ENCODE data around the gene KCNIP3. TPM values are rescaled to one million over a fixed set of nuclear protein-coding genes. Genes with fewer than 3 reads are reported as not detected.

KCNIP3 gene
- total RNA-seq, 1 donor, result 2.6 TPM

DNA sequence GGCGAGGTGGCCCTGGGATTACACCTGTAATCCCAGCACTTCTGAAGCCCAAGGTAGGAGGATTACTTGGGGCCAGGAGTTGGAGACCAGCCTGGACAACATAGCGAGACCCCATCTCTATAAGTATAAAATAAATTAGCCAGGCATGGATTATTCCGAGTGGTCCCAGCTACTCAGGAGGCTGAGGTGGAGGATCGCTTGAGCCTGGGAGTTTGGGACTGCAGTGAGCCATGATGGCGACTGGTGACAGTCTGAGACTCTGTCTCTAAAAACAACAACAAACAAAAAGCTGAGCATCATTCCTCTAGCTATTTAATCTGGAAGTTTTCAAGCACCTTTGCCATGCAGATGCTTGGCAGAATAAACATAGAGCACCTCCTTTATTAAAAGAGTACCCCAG is 83.6 kb downstream of the KCNIP3 start:
- DNase-seq (ENCODE audit: low read depth), result no peak
- H3K4me3 ChIP-seq (ENCODE audit: low read depth, low read length), result no peak overlapping the region
- no peak for TF ChIP-seq CTCF (IDR thresholded peaks at IDR 0.05; ENCODE audit: insufficient read depth, low read depth, low read length)

DNA sequence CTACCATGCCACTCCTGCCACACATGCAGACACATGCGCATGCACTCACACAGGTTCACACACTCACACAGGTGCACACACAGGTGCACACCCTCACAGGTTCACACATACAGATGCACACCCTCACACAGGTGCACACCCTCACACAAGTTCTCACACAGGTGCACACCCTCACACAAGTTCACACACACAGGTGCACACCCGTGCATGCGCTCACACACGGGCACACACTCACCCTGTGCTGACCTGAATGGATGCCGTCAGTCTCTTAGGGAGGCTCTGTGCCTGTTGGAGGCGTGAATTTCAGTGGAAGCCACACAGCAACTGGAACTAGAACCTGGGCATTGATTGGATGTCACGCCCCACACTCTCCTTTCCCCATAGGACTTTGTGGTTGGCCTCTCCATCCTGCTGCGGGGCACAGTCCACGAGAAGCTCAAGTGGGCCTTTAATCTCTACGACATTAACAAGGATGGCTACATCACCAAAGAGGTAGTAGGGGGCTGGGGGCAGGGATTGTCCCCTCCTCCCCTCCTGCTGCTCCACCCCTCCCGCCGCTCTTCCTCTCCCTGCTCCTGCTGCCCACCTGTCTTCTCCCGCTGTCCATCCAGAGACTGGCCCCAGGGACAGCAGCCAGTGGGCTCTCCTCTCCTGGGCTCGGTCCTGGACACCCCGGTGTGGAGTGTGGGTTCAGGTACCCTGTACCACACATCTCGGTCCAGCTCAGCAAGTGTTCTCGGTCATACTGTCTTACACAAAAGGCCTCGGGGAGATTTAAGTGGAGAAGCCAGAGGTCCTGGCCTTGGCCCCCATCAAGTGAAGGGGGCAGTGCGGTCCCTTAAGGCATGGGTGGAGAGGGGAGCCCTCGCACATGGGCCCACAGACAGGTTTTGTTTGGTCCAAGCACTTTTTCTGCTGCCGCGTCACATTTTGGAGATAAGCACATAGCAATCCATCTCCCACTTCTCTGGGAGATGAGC is 84.4 kb downstream of the KCNIP3 start:
- no peak for DNase-seq (ENCODE audit: low read depth)
- TF ChIP-seq CTCF (IDR thresholded peaks at IDR 0.05; ENCODE audit: insufficient read depth, low read depth, low read length), result no peak
- H3K4me3 ChIP-seq (ENCODE audit: low read depth, low read length), result no peak overlapping the region

- no peak for DNase-seq (ENCODE audit: low read depth)
- no peak overlapping the region for H3K4me3 ChIP-seq (ENCODE audit: low read depth, low read length)
- TF ChIP-seq CTCF (IDR thresholded peaks at IDR 0.05; ENCODE audit: insufficient read depth, low read depth, low read length), result no peak
Observed at GRCh38 chr2:95382192-95382591, 85.0 kb downstream of the KCNIP3 start.

DNA sequence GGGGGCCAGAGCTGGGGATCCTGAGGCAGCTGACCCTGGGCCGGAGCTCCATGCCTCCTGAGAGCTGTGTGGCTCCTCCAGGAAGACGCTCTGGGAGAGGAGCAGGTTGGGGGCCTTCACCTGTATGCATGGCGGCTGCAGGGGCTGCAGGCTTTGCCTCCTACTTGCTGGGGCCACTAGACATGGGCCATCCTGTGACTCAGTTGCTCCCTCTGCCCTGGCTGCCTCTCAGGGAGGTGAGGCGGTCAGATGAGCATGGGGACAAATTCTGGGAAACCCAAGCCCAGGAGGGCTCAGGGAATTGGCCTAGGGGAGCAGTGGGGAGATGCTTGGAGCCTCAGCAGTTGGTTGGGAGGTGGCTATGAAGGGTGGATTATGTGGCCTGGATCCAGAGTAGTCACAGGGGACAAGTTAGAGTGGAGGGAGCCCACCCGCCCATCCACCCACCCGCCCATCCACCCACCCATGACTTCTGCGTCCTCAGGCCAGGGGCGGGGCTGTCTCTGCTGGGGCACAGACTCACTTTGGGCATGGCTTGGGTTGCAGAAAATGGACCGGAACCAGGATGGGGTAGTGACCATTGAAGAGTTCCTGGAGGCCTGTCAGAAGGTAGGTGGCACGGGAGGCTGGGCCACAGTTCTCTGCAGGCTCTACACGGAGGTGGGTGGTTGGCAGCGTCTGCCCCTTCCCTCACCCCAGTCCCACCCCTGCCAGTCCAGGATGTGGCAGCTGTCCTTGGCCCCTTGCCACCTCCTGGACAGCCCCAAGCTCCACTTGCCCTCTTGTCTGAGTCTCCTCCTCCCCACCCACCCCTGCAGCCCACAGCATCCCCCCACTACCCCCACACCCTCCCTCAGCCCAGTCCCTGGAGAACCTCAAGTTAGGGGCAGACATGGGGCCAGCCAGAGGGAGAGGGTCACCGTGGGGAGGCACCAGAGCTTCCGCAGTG is 85.8 kb downstream of the KCNIP3 start:
- no peak overlapping the region for H3K4me3 ChIP-seq (ENCODE audit: low read depth, low read length)
- no peak for TF ChIP-seq CTCF (IDR thresholded peaks at IDR 0.05; ENCODE audit: insufficient read depth, low read depth, low read length)
- DNase-seq (ENCODE audit: low read depth), result no peak

GRCh38 chr2:95383635-95384027 is 86.5 kb downstream of the KCNIP3 start:
- no peak overlapping the region for H3K4me3 ChIP-seq (ENCODE audit: low read depth, low read length)
- no peak for TF ChIP-seq CTCF (IDR thresholded peaks at IDR 0.05; ENCODE audit: insufficient read depth, low read depth, low read length)
- DNase-seq (ENCODE audit: low read depth), result no peak

DNA sequence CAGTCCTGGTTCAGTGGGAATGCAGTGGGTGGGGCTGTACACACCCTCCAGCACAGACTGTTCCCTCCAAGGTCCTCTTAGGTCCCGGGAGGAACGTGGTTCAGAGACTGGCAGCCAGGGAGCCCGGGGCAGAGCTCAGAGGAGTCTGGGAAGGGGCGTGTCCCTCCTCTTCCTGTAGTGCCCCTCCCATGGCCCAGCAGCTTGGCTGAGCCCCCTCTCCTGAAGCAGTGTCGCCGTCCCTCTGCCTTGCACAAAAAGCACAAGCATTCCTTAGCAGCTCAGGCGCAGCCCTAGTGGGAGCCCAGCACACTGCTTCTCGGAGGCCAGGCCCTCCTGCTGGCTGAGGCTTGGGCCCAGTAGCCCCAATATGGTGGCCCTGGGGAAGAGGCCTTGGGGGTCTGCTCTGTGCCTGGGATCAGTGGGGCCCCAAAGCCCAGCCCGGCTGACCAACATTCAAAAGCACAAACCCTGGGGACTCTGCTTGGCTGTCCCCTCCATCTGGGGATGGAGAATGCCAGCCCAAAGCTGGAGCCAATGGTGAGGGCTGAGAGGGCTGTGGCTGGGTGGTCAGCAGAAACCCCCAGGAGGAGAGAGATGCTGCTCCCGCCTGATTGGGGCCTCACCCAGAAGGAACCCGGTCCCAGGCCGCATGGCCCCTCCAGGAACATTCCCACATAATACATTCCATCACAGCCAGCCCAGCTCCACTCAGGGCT is 87.9 kb downstream of the KCNIP3 start:
- no peak for TF ChIP-seq CTCF (IDR thresholded peaks at IDR 0.05; ENCODE audit: insufficient read depth, low read depth, low read length)
- no peak overlapping the region for H3K4me3 ChIP-seq (ENCODE audit: low read depth, low read length)
- no peak for DNase-seq (ENCODE audit: low read depth)

All from fibroblast of villous mesenchyme (primary cell).